ENCODE results near the gene NTN4. TPM values are rescaled to one million over a fixed set of nuclear protein-coding genes. Genes with fewer than 3 reads are reported as not detected.

Gene NTN4
- total and polyA plus RNA-seq, 4 donors: 19.5 to 68.9 (median 63.8) TPM

DNA sequence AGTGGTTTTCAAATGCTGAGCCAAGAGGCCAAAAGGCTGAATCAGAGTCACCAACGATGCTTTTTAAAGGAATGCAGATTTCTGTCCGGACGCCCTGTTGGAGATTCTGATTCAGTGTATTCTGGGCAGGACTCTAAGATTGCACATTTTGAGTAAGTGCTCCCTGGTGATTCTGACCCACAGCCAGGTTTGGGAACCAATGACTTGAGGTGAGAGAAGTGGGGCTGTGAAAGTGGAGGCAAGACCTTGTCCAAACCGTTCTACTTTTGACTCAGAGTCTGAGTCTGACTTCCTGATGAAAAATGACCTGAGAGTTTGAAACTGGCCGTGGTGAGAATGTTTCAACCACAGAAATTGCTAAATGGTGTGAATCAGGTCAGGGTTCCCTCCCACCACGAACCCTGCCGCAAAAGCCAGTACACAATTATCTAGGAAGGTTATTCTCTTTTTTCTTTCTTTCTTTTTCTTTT, 90.2 kb downstream of the NTN4 start:
- Histone ChIP-seq H3K27ac (ENCODE audit: low read depth in 1 of 2, low read length in 2 of 2) (peak overlapping the region; percentile 20 to 59), H3K4me1 (ENCODE audit: control insufficient read depth in 1 of 2, insufficient read depth in 2 of 2, low read length in 2 of 2) (peaks cover 0 to 2% of the 10 kb centered on the region in 2 donors), H3K36me3 (ENCODE audit: control insufficient read depth in 1 of 2, insufficient read depth in 2 of 2, low read length in 1 of 2) (no peaks in the 10 kb centered on the region), H3K9me3 (ENCODE audit: control insufficient read depth, low read length) (no peaks in the 10 kb centered on the region), H3K27me3 (ENCODE audit: control insufficient read depth in 1 of 2, insufficient read depth in 2 of 2, low read length in 1 of 2) (no peaks in the 10 kb centered on the region), H3K4me3 (ENCODE audit: low read length in 2 of 2) (no peak overlapping the region)
- 7 to 13% methylated on average over 7 of the region's 7 CpGs for WGBS, 2 donors
- intact Hi-C loops (cut with DNase I): loop anchor here in 1 of 2 donors (5.0 kb wide), 1 partner anchor 102 kb away; no protein-coding TSS in a partner anchor
- ATAC-seq (ENCODE audit: low FRiP score) (peak; percentile 21), DNase-seq (peak in 1 of 2 donors; percentile 74)

- Histone ChIP-seq H3K9me3 (ENCODE audit: control insufficient read depth, low read length) (no peaks in the 10 kb centered on the region), H3K4me1 (ENCODE audit: control insufficient read depth in 1 of 2, insufficient read depth in 2 of 2, low read length in 2 of 2) (no peaks in the 10 kb centered on the region), H3K4me3 (ENCODE audit: low read length in 2 of 2) (no peak overlapping the region), H3K27me3 (ENCODE audit: control insufficient read depth in 1 of 2, insufficient read depth in 2 of 2, low read length in 1 of 2) (no peaks in the 10 kb centered on the region), H3K27ac (ENCODE audit: low read depth in 1 of 2, low read length in 2 of 2) (peak overlapping the region in 1 of 2 donors; percentile 82), H3K36me3 (ENCODE audit: control insufficient read depth in 1 of 2, insufficient read depth in 2 of 2, low read length in 1 of 2) (no peaks in the 10 kb centered on the region)
- intact Hi-C loops (cut with DNase I): no loop called here
- DNase-seq (no peak), ATAC-seq (ENCODE audit: low FRiP score) (no peak)
Measured at GRCh38 chr12:95699579-95699978, 91.0 kb downstream of the NTN4 start.

GRCh38 chr12:95694136-95694535, 96.4 kb downstream of the NTN4 start:
- peaks cover 0 to 3% of the 10 kb centered on the region in 2 donors for H3K4me1 ChIP-seq (ENCODE audit: control insufficient read depth in 1 of 2, insufficient read depth in 2 of 2, low read length in 2 of 2)
- H3K36me3 ChIP-seq (ENCODE audit: control insufficient read depth in 1 of 2, insufficient read depth in 2 of 2, low read length in 1 of 2): no peaks in the 10 kb centered on the region
- WGBS, 2 donors: 2 to 16% methylated on average over 9 of the region's 9 CpGs
- H3K4me3 ChIP-seq (ENCODE audit: low read length in 2 of 2): no peak overlapping the region
- peak overlapping the region in 1 of 2 donors; percentile 67 for H3K27ac ChIP-seq (ENCODE audit: low read depth in 1 of 2, low read length in 2 of 2)
- H3K27me3 ChIP-seq (ENCODE audit: control insufficient read depth in 1 of 2, insufficient read depth in 2 of 2, low read length in 1 of 2): no peaks in the 10 kb centered on the region
- ATAC-seq (ENCODE audit: low FRiP score) (no peak), DNase-seq (peak in 1 of 2 donors; percentile 76)
- intact Hi-C loops (cut with DNase I): no loop called here
- H3K9me3 ChIP-seq (ENCODE audit: control insufficient read depth, low read length): no peaks in the 10 kb centered on the region

DNA sequence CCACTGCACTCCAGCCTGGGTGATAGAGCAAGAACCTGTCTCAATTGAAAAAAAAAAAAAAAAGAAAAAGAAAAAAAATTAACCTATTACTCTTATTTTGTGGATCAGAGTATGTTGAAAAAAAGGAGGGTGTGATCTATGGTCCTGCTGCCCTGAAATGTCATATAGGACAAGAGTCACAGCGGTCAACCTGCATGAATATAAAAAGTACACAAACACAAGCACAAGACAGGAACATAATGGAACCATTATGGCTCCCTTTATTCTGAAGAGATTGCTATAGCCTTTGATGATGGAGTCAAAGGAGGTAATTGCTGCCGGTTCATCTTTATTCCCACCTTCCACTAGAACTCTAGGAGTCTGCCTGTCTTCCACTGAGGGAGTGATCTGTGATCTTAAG, 96.9 kb downstream of the NTN4 start:
- peak overlapping the region in 1 of 2 donors; percentile 67 for H3K27ac ChIP-seq (ENCODE audit: low read depth in 1 of 2, low read length in 2 of 2)
- H3K4me3 ChIP-seq (ENCODE audit: low read length in 2 of 2): no peak overlapping the region
- 69 to 77% methylated on average over 2 of the region's 2 CpGs for WGBS, 2 donors

DNA sequence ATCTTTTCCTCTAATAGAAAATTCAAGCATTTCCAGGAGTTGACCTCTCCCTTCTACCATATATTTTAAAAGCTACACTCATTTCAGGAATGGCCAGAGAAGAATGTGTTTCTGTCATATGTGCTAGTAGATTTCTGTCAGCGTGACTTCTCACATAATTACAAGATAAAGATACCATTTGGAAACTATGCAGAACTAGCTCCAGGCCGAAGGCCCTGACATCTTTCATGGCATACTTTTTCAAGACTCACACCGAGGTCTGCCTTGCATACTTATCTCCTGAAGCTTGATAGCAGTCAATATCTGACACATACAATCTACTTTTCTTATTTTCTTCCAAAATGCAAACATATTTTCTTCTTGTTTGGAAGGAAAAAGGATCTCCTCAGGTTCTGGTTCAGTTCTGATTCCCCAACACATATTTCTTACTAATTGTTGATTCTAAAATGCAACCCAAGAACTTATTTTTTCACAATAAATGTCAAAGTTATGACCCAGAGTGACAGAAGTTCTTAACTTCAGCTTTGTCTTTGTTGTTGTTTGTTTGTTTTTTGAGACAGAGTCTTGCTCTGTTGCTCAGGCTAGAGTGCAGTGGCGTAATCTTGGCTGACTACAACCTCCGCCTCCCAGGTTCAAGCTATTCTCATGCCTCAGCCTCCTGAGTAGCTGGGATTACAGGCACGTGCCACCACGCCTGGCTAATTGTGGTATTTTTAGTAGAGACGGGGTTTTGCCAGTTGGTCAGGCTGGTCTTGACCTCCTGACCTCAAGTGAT, 99.5 kb downstream of the NTN4 start:
- ATAC-seq (ENCODE audit: low FRiP score): no peak

More for the DNA sequence above, 96.9 kb downstream of the NTN4 start:
- H3K9me3 ChIP-seq (ENCODE audit: control insufficient read depth, low read length): no peaks in the 10 kb centered on the region
- peaks cover 0 to 3% of the 10 kb centered on the region in 2 donors for H3K4me1 ChIP-seq (ENCODE audit: control insufficient read depth in 1 of 2, insufficient read depth in 2 of 2, low read length in 2 of 2)
- H3K27me3 ChIP-seq (ENCODE audit: control insufficient read depth in 1 of 2, insufficient read depth in 2 of 2, low read length in 1 of 2): no peaks in the 10 kb centered on the region
- ATAC-seq (ENCODE audit: low FRiP score) (no peak), DNase-seq (no peak)
- intact Hi-C loops (cut with DNase I): no loop called here
- H3K36me3 ChIP-seq (ENCODE audit: control insufficient read depth in 1 of 2, insufficient read depth in 2 of 2, low read length in 1 of 2): no peaks in the 10 kb centered on the region

DNA sequence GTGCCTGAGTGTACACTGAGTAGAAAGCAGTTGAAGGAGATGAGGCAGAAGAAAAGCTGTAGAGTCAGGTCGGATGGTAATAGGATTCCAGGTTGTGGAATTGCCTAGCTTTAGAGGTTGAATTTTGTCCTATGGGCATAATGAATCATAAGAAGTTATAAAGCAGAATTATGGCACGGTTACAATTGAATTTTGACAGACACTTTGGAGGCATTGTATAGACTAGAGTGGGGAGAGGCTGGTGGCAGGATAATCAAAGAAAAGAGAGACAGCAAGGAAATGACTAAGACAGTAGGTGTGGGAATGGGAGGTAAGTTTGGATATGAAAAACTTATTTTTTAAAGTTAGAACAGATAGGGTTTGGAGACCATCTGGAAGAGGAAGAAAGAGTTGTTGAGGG, 102.6 kb downstream of the NTN4 start:
- Histone ChIP-seq H3K9me3 (ENCODE audit: control insufficient read depth, low read length) (no peaks in the 10 kb centered on the region), H3K27me3 (ENCODE audit: control insufficient read depth in 1 of 2, insufficient read depth in 2 of 2, low read length in 1 of 2) (no peaks in the 10 kb centered on the region), H3K4me1 (ENCODE audit: control insufficient read depth in 1 of 2, insufficient read depth in 2 of 2, low read length in 2 of 2) (no peaks in the 10 kb centered on the region), H3K4me3 (ENCODE audit: low read length in 2 of 2) (no peak overlapping the region), H3K27ac (ENCODE audit: low read depth in 1 of 2, low read length in 2 of 2) (no peak overlapping the region), H3K36me3 (ENCODE audit: control insufficient read depth in 1 of 2, insufficient read depth in 2 of 2, low read length in 1 of 2) (peaks cover 0 to 2% of the 10 kb centered on the region in 2 donors)
- 76 to 88% methylated on average over 2 of the region's 2 CpGs for WGBS, 2 donors
- no peak for ATAC-seq (ENCODE audit: low FRiP score)
- intact Hi-C loops (cut with DNase I): no loop called here
- no peak for DNase-seq

More for the DNA sequence above, 99.5 kb downstream of the NTN4 start:
- Histone ChIP-seq H3K36me3 (ENCODE audit: control insufficient read depth in 1 of 2, insufficient read depth in 2 of 2, low read length in 1 of 2) (no peaks in the 10 kb centered on the region), H3K27me3 (ENCODE audit: control insufficient read depth in 1 of 2, insufficient read depth in 2 of 2, low read length in 1 of 2) (no peaks in the 10 kb centered on the region), H3K27ac (ENCODE audit: low read depth in 1 of 2, low read length in 2 of 2) (no peak overlapping the region), H3K4me1 (ENCODE audit: control insufficient read depth in 1 of 2, insufficient read depth in 2 of 2, low read length in 2 of 2) (peaks cover 0 to 3% of the 10 kb centered on the region in 2 donors), H3K9me3 (ENCODE audit: control insufficient read depth, low read length) (no peaks in the 10 kb centered on the region), H3K4me3 (ENCODE audit: low read length in 2 of 2) (no peak overlapping the region)
- intact Hi-C loops (cut with DNase I): no loop called here
- no peak for DNase-seq
- WGBS, 2 donors: 84 to 88% methylated on average over 8 of the region's 8 CpGs

DNA sequence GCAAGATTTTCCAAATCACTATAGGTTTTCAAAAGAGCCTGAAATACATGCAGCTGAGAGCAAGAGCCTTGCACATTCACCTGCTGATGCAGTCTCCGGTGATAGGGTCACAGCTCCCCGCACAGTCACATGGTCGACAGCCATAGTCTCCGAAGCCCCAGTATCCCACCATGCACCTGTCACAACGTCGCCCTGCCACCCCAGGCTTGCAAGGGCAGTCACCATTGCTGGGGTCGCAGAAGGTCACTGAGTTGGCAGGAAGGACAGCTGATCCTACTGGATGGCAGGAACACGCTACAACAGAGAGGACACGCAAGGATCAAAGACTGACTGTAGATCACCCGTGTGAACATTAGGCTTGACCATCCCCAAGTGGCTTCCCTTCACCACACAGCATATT, 107.1 kb downstream of the NTN4 start:
- no peak for ATAC-seq (ENCODE audit: low FRiP score)

DNA sequence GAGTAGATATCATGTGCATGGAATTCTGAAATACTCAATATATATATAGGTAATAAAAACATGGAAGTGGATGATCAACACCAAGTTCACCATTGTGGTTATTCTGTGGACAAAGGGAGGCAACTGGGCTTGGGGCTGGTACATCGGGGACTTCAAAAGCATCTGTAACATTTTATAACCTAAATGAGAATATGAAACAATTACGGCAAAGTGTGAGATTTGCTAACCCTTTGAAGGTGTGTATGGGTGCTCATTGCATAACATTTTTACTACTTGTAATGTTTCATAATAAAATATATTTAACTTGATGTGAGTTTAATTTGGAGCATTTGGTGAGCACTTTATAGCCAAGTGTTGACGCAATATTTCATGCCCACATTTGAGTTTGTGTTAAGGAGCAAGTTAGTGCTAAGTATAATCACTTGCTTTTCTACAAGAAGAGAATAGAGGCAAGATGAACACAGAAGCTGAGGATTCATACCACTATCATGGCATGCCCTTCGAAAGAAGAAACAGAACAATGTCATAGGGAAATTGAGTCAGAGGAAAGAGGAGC, 109.3 kb downstream of the NTN4 start:
- intact Hi-C loops (cut with DNase I): no loop called here
- WGBS, 2 donors: 19 to 33% methylated on average over 4 of the region's 4 CpGs
- no peak overlapping the region for H3K4me3 ChIP-seq (ENCODE audit: low read length in 2 of 2)
- peaks cover 0 to 2% of the 10 kb centered on the region in 2 donors for H3K36me3 ChIP-seq (ENCODE audit: control insufficient read depth in 1 of 2, insufficient read depth in 2 of 2, low read length in 1 of 2)
- H3K27ac ChIP-seq (ENCODE audit: low read depth in 1 of 2, low read length in 2 of 2): no peak overlapping the region
- ATAC-seq (ENCODE audit: low FRiP score) (peak; percentile 24), DNase-seq (no peak)
- no peaks in the 10 kb centered on the region for H3K27me3 ChIP-seq (ENCODE audit: control insufficient read depth in 1 of 2, insufficient read depth in 2 of 2, low read length in 1 of 2)
- no peaks in the 10 kb centered on the region for H3K9me3 ChIP-seq (ENCODE audit: control insufficient read depth, low read length)
- H3K4me1 ChIP-seq (ENCODE audit: control insufficient read depth in 1 of 2, insufficient read depth in 2 of 2, low read length in 2 of 2): no peaks in the 10 kb centered on the region

More for the DNA sequence above, 107.1 kb downstream of the NTN4 start:
- intact Hi-C loops (cut with DNase I): no loop called here
- Histone ChIP-seq H3K4me3 (ENCODE audit: low read length in 2 of 2) (no peak overlapping the region), H3K9me3 (ENCODE audit: control insufficient read depth, low read length) (no peaks in the 10 kb centered on the region), H3K36me3 (ENCODE audit: control insufficient read depth in 1 of 2, insufficient read depth in 2 of 2, low read length in 1 of 2) (peaks cover 0 to 2% of the 10 kb centered on the region in 2 donors), H3K27ac (ENCODE audit: low read depth in 1 of 2, low read length in 2 of 2) (no peak overlapping the region), H3K4me1 (ENCODE audit: control insufficient read depth in 1 of 2, insufficient read depth in 2 of 2, low read length in 2 of 2) (no peaks in the 10 kb centered on the region), H3K27me3 (ENCODE audit: control insufficient read depth in 1 of 2, insufficient read depth in 2 of 2, low read length in 1 of 2) (no peaks in the 10 kb centered on the region)
- WGBS, 2 donors: 88 to 95% methylated on average over 10 of the region's 10 CpGs
- DNase-seq: no peak

GRCh38 chr12:95678684-95679083, 111.9 kb downstream of the NTN4 start:
- H3K36me3 ChIP-seq (ENCODE audit: control insufficient read depth in 1 of 2, insufficient read depth in 2 of 2, low read length in 1 of 2): peaks cover 0 to 2% of the 10 kb centered on the region in 2 donors
- no peak overlapping the region for H3K27ac ChIP-seq (ENCODE audit: low read depth in 1 of 2, low read length in 2 of 2)
- no peaks in the 10 kb centered on the region for H3K4me1 ChIP-seq (ENCODE audit: control insufficient read depth in 1 of 2, insufficient read depth in 2 of 2, low read length in 2 of 2)
- DNase-seq: no peak
- ATAC-seq (ENCODE audit: low FRiP score): no peak
- H3K4me3 ChIP-seq (ENCODE audit: low read length in 2 of 2): no peak overlapping the region
- WGBS, 2 donors: 97 to 100% methylated on average over 1 of the region's 1 CpG
- no peaks in the 10 kb centered on the region for H3K27me3 ChIP-seq (ENCODE audit: control insufficient read depth in 1 of 2, insufficient read depth in 2 of 2, low read length in 1 of 2)
- no peaks in the 10 kb centered on the region for H3K9me3 ChIP-seq (ENCODE audit: control insufficient read depth, low read length)
- intact Hi-C loops (cut with DNase I): no loop called here

All from aorta (tissue), 5 donors.